NOMO-1 (cell line): ENCODE measurements around the gene SPATA13.
"Not testable (repeated sequence)": the region's sequence is repeated elsewhere in the genome, so short reads cannot be mapped to it uniquely, and the experiment has no call there.

ENCODE experiments used
- DNase-seq, 2 experiments: peaks; one replicate each; lab custom pipeline; 2025; ENCODE audit not compliant: unreplicated experiment in 2 of 2; lab: John Stamatoyannopoulos, UW

Gene SPATA13

GRCh38 chr13:24301434-24301833 lies 140.9 kb downstream of the SPATA13 start:
- DNase-seq: no peak

GRCh38 chr13:24301911-24302310 lies 141.4 kb downstream of the SPATA13 start:
- DNase-seq: no peak

GRCh38 chr13:24304620-24305019 lies 144.1 kb downstream of the SPATA13 start:
- DNase-seq: no peak

GRCh38 chr13:24306632-24307031 lies 146.1 kb downstream of the SPATA13 start:
- DNase-seq: no peak

- no peak for DNase-seq
Measured at GRCh38 chr13:24307211-24308067, 146.9 kb downstream of the SPATA13 start.

GRCh38 chr13:24308068-24308445 lies 147.5 kb downstream of the SPATA13 start:
- no peak for DNase-seq

GRCh38 chr13:24308488-24309020 lies 148.0 kb downstream of the SPATA13 start:
- no peak for DNase-seq

GRCh38 chr13:24309300-24309699 lies 148.8 kb downstream of the SPATA13 start, which contains the start of gene C1QTNF9:
Gene C1QTNF9 (plus strand): TSS chr13:24309580. CDS start chr13:24316004, 6,424 bp downstream.
- not testable (repeated sequence) for DNase-seq

GRCh38 chr13:24313439-24313838 lies 152.9 kb downstream of the SPATA13 start:
- DNase-seq: no peak

GRCh38 chr13:24317835-24318234 lies 157.3 kb downstream of the SPATA13 start:
- not testable (repeated sequence) for DNase-seq

GRCh38 chr13:24318878-24319277 lies 158.4 kb downstream of the SPATA13 start:
- not testable (repeated sequence) for DNase-seq

GRCh38 chr13:24319641-24320040 lies 159.1 kb downstream of the SPATA13 start:
- DNase-seq: not testable (repeated sequence)

- not testable (repeated sequence) for DNase-seq
Measured at GRCh38 chr13:24321416-24321815, 160.9 kb downstream of the SPATA13 start.

GRCh38 chr13:24322470-24322869 lies 161.9 kb downstream of the SPATA13 start:
- DNase-seq: not testable (repeated sequence)

- no peak for DNase-seq
Measured at GRCh38 chr13:24323036-24323738, 162.7 kb downstream of the SPATA13 start.

GRCh38 chr13:24323739-24324075 lies 163.2 kb downstream of the SPATA13 start:
- DNase-seq: no peak

- not testable (repeated sequence) for DNase-seq
Measured at GRCh38 chr13:24327598-24327997, 167.1 kb downstream of the SPATA13 start.

GRCh38 chr13:24328145-24328544 lies 167.6 kb downstream of the SPATA13 start:
- DNase-seq: no peak

GRCh38 chr13:24338721-24339120 lies 178.2 kb downstream of the SPATA13 start:
- no peak for DNase-seq

- DNase-seq: no peak
Measured at GRCh38 chr13:24339937-24340607, 179.6 kb downstream of the SPATA13 start.

- DNase-seq: no peak
Measured at GRCh38 chr13:24340608-24340955, 180.1 kb downstream of the SPATA13 start.
